BLaER1 treated with 17β-estradiol and CSF1 and Interleukin-3, amounts not matched to agents 10 nM and 100 nM (cell line): ENCODE data around the gene FOXR1.
A peak's percentile ranks its signal among the peaks of the same experiment; 100 is the strongest.

Experiments
- H3K27ac ChIP-seq, 11 experiments: shearing (Covaris generic); formaldehyde crosslinking; 2 replicates each; pipeline ENCODE4 v1.8.1; 2022
- H3K27me3 ChIP-seq, 11 experiments: shearing (Covaris generic); formaldehyde crosslinking; 2 replicates each; pipeline ENCODE4 v1.8.1; 2022
- H3K36me3 ChIP-seq, 11 experiments: shearing (Covaris generic); formaldehyde crosslinking; 2 replicates each; pipeline ENCODE4 v1.8.1; 2022
- H3K4me1 ChIP-seq, 10 experiments: shearing (Covaris generic); formaldehyde crosslinking; 2 replicates each; pipeline ENCODE4 v1.8.1; 2022
- H3K4me2 ChIP-seq, 11 experiments: shearing (Covaris generic); formaldehyde crosslinking; 2 replicates each; pipeline ENCODE4 v1.8.1; 2022
- H3K4me3 ChIP-seq, 10 experiments: shearing (Covaris generic); formaldehyde crosslinking; 2 replicates each; pipeline ENCODE4 v1.8.1; 2022
- H3K9ac ChIP-seq, 11 experiments: shearing (Covaris generic); formaldehyde crosslinking; 2 replicates each; pipeline ENCODE4 v1.8.1; 2022
- H3K9me3 ChIP-seq, 11 experiments: shearing (Covaris generic); formaldehyde crosslinking; replicated peaks in 1 of 11; 2 replicates each; pipeline ENCODE4 v1.8.1; 2022
- H4K20me1 ChIP-seq, 11 experiments: shearing (Covaris generic); formaldehyde crosslinking; 2 replicates each; pipeline ENCODE4 v1.8.1; 2022
- Cebpa-rat ChIP-seq, 11 experiments: shearing (Covaris generic); IDR thresholded peaks; 2 replicates each; pipeline ENCODE4 v1.8.1; 2022

FOXR1 gene

GRCh38 chr11:119029340-119030028 lies 57.9 kb downstream of the FOXR1 start:
- Histone ChIP-seq H3K27me3 (no peaks in the 10 kb centered on the region), H4K20me1 (peaks cover 0 to 31% (median 3%) of the 10 kb centered on the region in 11 experiments; a peak in 7 of 22 replicates), H3K4me2 (peak overlapping the region; percentile 87 to 99 (median 96)), H3K9ac (peak overlapping the region; percentile 69 to 82 (median 80); a peak in 21 of 22 replicates), H3K36me3 (peaks cover 23 to 46% (median 36%) of the 10 kb centered on the region in 11 experiments), H3K27ac (peak overlapping the region in 10 of 11 experiments; percentile 13 to 73 (median 56); a peak in 11 of 22 replicates), H3K4me1 (peaks cover 22 to 42% (median 37%) of the 10 kb centered on the region in 10 experiments), H3K4me3 (peak overlapping the region; percentile 67 to 87 (median 79)), H3K9me3 (no peaks in the 10 kb centered on the region)
- TF ChIP-seq Cebpa-rat (IDR thresholded peaks at IDR 0.05), result no peak

GRCh38 chr11:119030029-119030328 lies 58.4 kb downstream of the FOXR1 start:
- Histone ChIP-seq H3K36me3 (peaks cover 19 to 41% (median 32%) of the 10 kb centered on the region in 11 experiments), H3K9ac (peak overlapping the region; percentile 69 to 82 (median 80)), H3K4me3 (peak overlapping the region; percentile 67 to 87 (median 79)), H3K27me3 (no peaks in the 10 kb centered on the region), H3K4me2 (peak overlapping the region; percentile 87 to 99 (median 96)), H3K9me3 (no peaks in the 10 kb centered on the region), H3K27ac (peak overlapping the region; percentile 21 to 73 (median 59); a peak in 20 of 22 replicates), H3K4me1 (peaks cover 18 to 39% (median 34%) of the 10 kb centered on the region in 10 experiments), H4K20me1 (peaks cover 0 to 26% (median 0%) of the 10 kb centered on the region in 11 experiments; a peak in 3 of 22 replicates)
- no peak for TF ChIP-seq Cebpa-rat (IDR thresholded peaks at IDR 0.05)

GRCh38 chr11:119030329-119031047 lies 58.9 kb downstream of the FOXR1 start, which contains the start of gene SLC37A4:
Gene SLC37A4 (minus strand): TSS chr11:119030877.
- Histone ChIP-seq H3K27ac (peak within 1 kb of the TSS; percentile 21 to 73 (median 59); a peak in 20 of 22 replicates), H3K36me3 (peaks cover 13 to 36% (median 26%) of the 10 kb centered on the region in 11 experiments), H3K4me1 (peaks cover 18 to 39% (median 34%) of the 10 kb centered on the region in 10 experiments), H3K4me3 (peak within 1 kb of the TSS; percentile 67 to 87 (median 79)), H3K9ac (peak within 1 kb of the TSS; percentile 69 to 82 (median 80)), H3K4me2 (peak within 1 kb of the TSS; percentile 87 to 99 (median 96)), H3K27me3 (no peaks in the 10 kb centered on the region), H4K20me1 (peaks cover 0 to 21% (median 0%) of the 10 kb centered on the region in 11 experiments; a peak in 3 of 22 replicates), H3K9me3 (no peaks in the 10 kb centered on the region)
- no peak for TF ChIP-seq Cebpa-rat (IDR thresholded peaks at IDR 0.05)
